ENCODE measurements around the gene FGF21.

GRCh38 chr19:48793271-48793670 is 37.9 kb downstream of the FGF21 start:
- TF ChIP-seq CTCF (IDR thresholded peaks at IDR 0.05; ENCODE audit: low read depth, low read length) = no peak
- TF ChIP-seq EZH2phosphoT487 (IDR thresholded peaks at IDR 0.05; ENCODE audit: low read depth) = no peak
